ENCODE data around the gene PRDX2.

- TF ChIP-seq POLR2A (IDR thresholded peaks at IDR 0.05; ENCODE audit: low read length) (no peak), GATA1 (IDR thresholded peaks at IDR 0.05; ENCODE audit: low read depth, low read length) (no peak)
Observed at GRCh38 chr19:12804051-12804450, 2.5 kb upstream of the PRDX2 start.
